ENCODE results near the gene MEX3D.

DNA sequence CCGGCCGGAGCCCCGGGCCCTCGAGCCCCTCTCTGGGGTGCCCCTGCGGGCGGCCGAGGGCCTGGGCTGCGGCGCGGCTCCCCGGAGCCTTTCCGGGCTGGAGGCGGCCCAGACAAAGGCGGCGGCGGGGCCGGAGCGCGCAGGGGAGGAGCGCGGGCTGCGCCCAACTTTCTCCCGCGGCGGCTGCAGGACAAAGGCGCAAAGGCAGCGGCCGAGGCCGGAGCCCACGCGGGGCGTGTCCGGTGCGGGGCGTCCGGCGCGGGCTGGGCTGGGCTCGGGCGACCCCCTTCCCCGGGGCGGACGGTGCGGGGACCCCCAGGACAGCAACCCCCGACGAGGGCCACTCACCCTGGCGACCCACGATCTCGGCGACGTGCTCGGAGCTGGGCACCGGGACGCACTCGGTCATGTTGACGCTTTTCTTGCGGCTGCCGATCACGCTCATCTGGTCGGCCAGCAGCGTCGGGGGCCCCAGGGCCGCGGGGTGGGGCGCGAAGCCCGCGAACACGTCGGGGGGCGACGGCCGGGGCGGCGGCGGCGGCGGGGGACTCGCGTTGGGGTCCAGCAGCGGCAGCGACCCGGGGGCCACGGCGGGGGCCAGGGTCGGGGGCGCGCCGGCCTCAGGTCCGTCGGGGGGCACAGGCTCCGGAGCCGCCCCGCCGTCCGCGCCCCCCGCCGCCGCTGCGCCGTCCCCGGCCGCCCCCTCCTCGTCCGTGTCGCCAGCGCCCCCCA, 843 bp downstream of the MEX3D start:
- TF ChIP-seq ELF4 (IDR thresholded peaks at IDR 0.05) (no peak), FOXM1 (IDR thresholded peaks at IDR 0.05; ENCODE audit: borderline replicate concordance) (no peak), FOXA1 (IDR thresholded peaks at IDR 0.05) (no peak), SP1 (IDR thresholded peaks at IDR 0.05) (no peak), BHLHE40 (IDR thresholded peaks at IDR 0.05; ENCODE audit: borderline replicate concordance) (no peak), TARDBP (IDR thresholded peaks at IDR 0.05) (no peak), ARNT (IDR thresholded peaks at IDR 0.05) (no peak), LEF1 (IDR thresholded peaks at IDR 0.05; ENCODE audit: borderline replicate concordance) (no peak), ZNF384 (IDR thresholded peaks at IDR 0.05) (no peak), NFRKB (IDR thresholded peaks at IDR 0.05) (no peak)

All from HEK293T (cell line).